Keratinocyte (primary cell): Measurements from ENCODE around the gene AHNAK2. TPM values are rescaled to one million over a fixed set of nuclear protein-coding genes. Genes with fewer than 3 reads are reported as not detected.

Experiments used
- DNase-seq: peaks from one replicate; pipeline ENCODE4 v3.0.0-alpha.2; 2011; ENCODE audit warnings: low read depth, missing footprints, low spot score
- FAIRE-seq: peaks from 2 replicates; lab custom pipeline; 2011; peaks lifted over from hg19 to GRCh38; lab: Jason Lieb, UNC
- H2AFZ ChIP-seq: 2 replicates; pipeline ENCODE4 v1.6.0; 2012; ENCODE audit warnings: low read length, control low read depth, inconsistent platforms; ENCODE audit not compliant: control insufficient read depth
- H3K27ac ChIP-seq: 2 replicates; pipeline ENCODE4 v1.5.1; 2011; ENCODE audit warnings: low read length; ENCODE audit not compliant: control insufficient read depth, insufficient read depth
- H3K27me3 ChIP-seq: 3 replicates; pipeline ENCODE4 v1.6.0; 2011; ENCODE audit warnings: low read length; ENCODE audit not compliant: control insufficient read depth, insufficient read depth; ENCODE audit errors: extremely low read depth
- H3K36me3 ChIP-seq, 2 experiments: 2 replicates in 1 of 2; 3 replicates in 1 of 2; pipeline ENCODE4 v1.5.1; 2011; ENCODE audit warnings: low read length in 2 of 2, mild to moderate bottlenecking in 1 of 2; ENCODE audit not compliant: control insufficient read depth in 2 of 2, insufficient read depth in 2 of 2; ENCODE audit errors: extremely low read depth in 1 of 2
- H3K4me1 ChIP-seq: 3 replicates; pipeline ENCODE4 v1.5.1; 2011; ENCODE audit warnings: low read length; ENCODE audit not compliant: control insufficient read depth, insufficient read depth; ENCODE audit errors: extremely low read depth
- H3K4me2 ChIP-seq: 3 replicates; pipeline ENCODE4 v1.6.0; 2011; ENCODE audit warnings: low read depth, low read length; ENCODE audit not compliant: control insufficient read depth, insufficient read depth; ENCODE audit errors: extremely low read depth
- H3K4me3 ChIP-seq, 3 experiments: fragments of 200-600 bp in 1 of 3; sonication (generic) in 1 of 3; 2 replicates in 2 of 3; 3 replicates in 1 of 3; pipeline ENCODE4 v1.5.1; 2011 to 2016; ENCODE audit warnings: low read length in 3 of 3, mild to moderate bottlenecking in 3 of 3, control low read depth in 2 of 3, inconsistent platforms in 1 of 3, low read depth in 1 of 3, mixed read lengths in 1 of 3, mixed run types in 1 of 3, moderate library complexity in 1 of 3; ENCODE audit not compliant: control insufficient read depth in 2 of 3, insufficient read depth in 2 of 3; ENCODE audit errors: extremely low read depth in 1 of 3
- H3K79me2 ChIP-seq: 2 replicates; pipeline ENCODE4 v1.6.0; 2012; ENCODE audit warnings: low read length; ENCODE audit not compliant: control insufficient read depth, insufficient read depth
- H3K9ac ChIP-seq: 3 replicates; pipeline ENCODE4 v1.6.0; 2011; ENCODE audit warnings: low read length; ENCODE audit not compliant: control insufficient read depth, insufficient read depth; ENCODE audit errors: extremely low read depth
- H3K9me1 ChIP-seq: 3 replicates; pipeline ENCODE4 v1.6.0; 2011; ENCODE audit warnings: low read length; ENCODE audit not compliant: control insufficient read depth, insufficient read depth; ENCODE audit errors: extremely low read depth
- H3K9me3 ChIP-seq: 2 replicates; pipeline ENCODE4 v1.5.1; 2012; ENCODE audit warnings: low read depth, low read length; ENCODE audit not compliant: control insufficient read depth
- H4K20me1 ChIP-seq: 3 replicates; pipeline ENCODE4 v1.6.0; 2011; ENCODE audit warnings: low read length; ENCODE audit not compliant: control insufficient read depth, insufficient read depth; ENCODE audit errors: extremely low read depth
- CTCF ChIP-seq, 3 experiments: IDR thresholded peaks in 1 of 3; conservative IDR thresholded peaks in 1 of 3; optimal IDR thresholded peaks in 1 of 3; 2 replicates in 2 of 3; 3 replicates in 1 of 3; pipeline versions ENCODE3 to v1.5.1; 2011; ENCODE audit warnings: low read length in 3 of 3, mild to moderate bottlenecking in 3 of 3, moderate library complexity in 2 of 3, control low read depth in 1 of 3, inconsistent platforms in 1 of 3; ENCODE audit not compliant: insufficient read depth in 2 of 3; ENCODE audit errors: extremely low read depth in 1 of 3
- EZH2 ChIP-seq: IDR thresholded peaks from one replicate; pipeline ENCODE4 v1.6.1; 2012; ENCODE audit warnings: inconsistent platforms, mild to moderate bottlenecking, low read length, moderate library complexity
- dilution Hi-C: fragments of 300-500 bp; cut with MboI; formaldehyde crosslinking; loops from one replicate; pipeline ENCODE4 v1.7.0; 2020; ENCODE audit warnings: low sequenced_read_pairs; ENCODE audit not compliant: extremely low pct_ligation_motif_present
- polyA plus RNA-seq, 5 experiments: library from polyadenylated mRNA; depleted of rRNA in 3 of 5; stranded (reverse) in 3 of 5; stranded (forward) in 1 of 5; unstranded in 1 of 5; fragments of >200 nt; gene quantifications; 1 replicate in 1 of 5; 2 replicates in 3 of 5; 3 replicates in 1 of 5; pipeline versions ENCODE4 v1.2.1 to v1.2.3, GENCODE V29; 2011 to 2012; ENCODE audit warnings: missing spikeins in 2 of 5, low read depth in 1 of 5, low replicate concordance in 1 of 5

The AHNAK2 gene
- polyA plus RNA-seq, 1 donor (not counting 4 experiments of a cell fraction or from before 2014, with no cell fraction given): 164 TPM

- dilution Hi-C loops: no loop called here
- Histone ChIP-seq H3K4me2 (no peak overlapping the region), H3K27me3 (no peaks in the 10 kb centered on the region), H4K20me1 (no peaks in the 10 kb centered on the region), H3K36me3 (peaks cover 18 to 21% of the 10 kb centered on the region in 2 experiments), H2AFZ (no peak overlapping the region), H3K9me1 (no peaks in the 10 kb centered on the region), H3K9ac (no peak overlapping the region), H3K79me2 (peaks cover under 1% of the 10 kb centered on the region), H3K9me3 (no peaks in the 10 kb centered on the region), H3K27ac (no peak overlapping the region), H3K4me1 (no peaks in the 10 kb centered on the region), H3K4me3 (no peak overlapping the region)
- DNase-seq: no peak
- TF ChIP-seq EZH2 (no peak), CTCF (optimal IDR thresholded peaks at IDR 0.05 in 1 of 3, IDR thresholded peaks at IDR 0.05 in 1 of 3, conservative IDR thresholded peaks at IDR 0.05 in 1 of 3; ENCODE audit: extremely low read depth in 1 of 3, insufficient read depth in 2 of 3, low read length in 3 of 3) (no peak)
- no peak for FAIRE-seq
Observed at GRCh38 chr14:104996032-104996431, 17.9 kb upstream of the AHNAK2 start.

GRCh38 chr14:104994978-104995377, 16.8 kb upstream of the AHNAK2 start:
- H3K9me3 ChIP-seq: no peaks in the 10 kb centered on the region
- no peaks in the 10 kb centered on the region for H3K79me2 ChIP-seq
- dilution Hi-C loops: no loop called here
- no peaks in the 10 kb centered on the region for H4K20me1 ChIP-seq
- no peak overlapping the region for H2AFZ ChIP-seq
- H3K4me2 ChIP-seq: no peak overlapping the region
- no peak overlapping the region for H3K4me3 ChIP-seq
- no peak for TF ChIP-seq CTCF (optimal IDR thresholded peaks at IDR 0.05 in 1 of 3, IDR thresholded peaks at IDR 0.05 in 1 of 3, conservative IDR thresholded peaks at IDR 0.05 in 1 of 3; ENCODE audit: extremely low read depth in 1 of 3, insufficient read depth in 2 of 3, low read length in 3 of 3)
- H3K36me3 ChIP-seq: peaks cover 18 to 22% of the 10 kb centered on the region in 2 experiments
- no peak for DNase-seq
- no peak for FAIRE-seq
- no peaks in the 10 kb centered on the region for H3K9me1 ChIP-seq
- H3K27me3 ChIP-seq: no peaks in the 10 kb centered on the region
- H3K4me1 ChIP-seq: no peaks in the 10 kb centered on the region
- H3K27ac ChIP-seq: no peak overlapping the region
- H3K9ac ChIP-seq: no peak overlapping the region
